K562 (cell line): ENCODE results near the gene ABCG1. TPM values are rescaled to one million over a fixed set of nuclear protein-coding genes. Genes with fewer than 3 reads are reported as not detected.

ENCODE experiments used
- ATAC-seq: fragments of 200-7000 bp; cut with Tn5 transposase; 3 replicates; pipeline ENCODE4 v1.9.1; 2020; ENCODE audit warnings: moderate library complexity
- BruUV-seq: library from RNA; stranded (reverse); fragments of 400-500 nt; replicated peaks from 2 replicates; lab custom pipeline; 2021; lab: Mats Ljungman, UMichigan
- CTCF ChIA-PET: fragments of 300-600 bp; formaldehyde crosslinking; extraction: SDS; loops from one replicate; lab custom pipeline; 2021; ENCODE audit warnings: low intra/inter-chr PET ratio; lab: Yijun Ruan, JAX
- POLR2A ChIA-PET: fragments of 300-600, 350-650 bp; sonication (Branson Sonifier 250); formaldehyde crosslinking; extraction: SDS; loops from one replicate; lab custom pipeline; 2021; ENCODE audit warnings: antibody characterized with exemption, inconsistent platforms; lab: Yijun Ruan, JAX
- DNase-seq, 4 experiments: peaks; one replicate each; pipeline versions ENCODE4 v3.0.0 to v3.0.0-alpha.2; 2011 to 2018; ENCODE audit warnings: low spot score in 3 of 4, mixed read lengths in 3 of 4; ENCODE audit errors: extremely low read depth in 1 of 4
- FAIRE-seq: peaks from 2 replicates; lab custom pipeline; 2011; peaks lifted over from hg19 to GRCh38; lab: Jason Lieb, UNC
- H2AFZ ChIP-seq: 2 replicates; pipeline ENCODE4 v1.6.0; 2011; ENCODE audit warnings: low read depth, low read length, control low read depth, inconsistent platforms
- H3K27ac ChIP-seq: fragments of 200-600 bp; 3 replicates; pipeline ENCODE4 v1.8.0; 2011; ENCODE audit warnings: low read depth, mild to moderate bottlenecking, control low read depth, inconsistent platforms, low read length, moderate library complexity, mixed read lengths; ENCODE audit errors: extremely low read depth
- H3K27me3 ChIP-seq, 2 experiments: fragments of 300-600 bp in 1 of 2; 2 replicates in 1 of 2; 3 replicates in 1 of 2; pipeline versions ENCODE4 v1.6.0 to v1.8.0; 2011; ENCODE audit warnings: inconsistent platforms in 2 of 2, low read length in 2 of 2, mild to moderate bottlenecking in 1 of 2, mixed read lengths in 1 of 2, moderate library complexity in 1 of 2; ENCODE audit not compliant: control insufficient read depth in 2 of 2, insufficient read depth in 2 of 2
- H3K36me3 ChIP-seq: fragments of 300-600 bp; 3 replicates; pipeline ENCODE4 v1.8.0; 2011; ENCODE audit warnings: mild to moderate bottlenecking, low read length, inconsistent platforms; ENCODE audit not compliant: control insufficient read depth, insufficient read depth
- H3K4me1 ChIP-seq, 2 experiments: fragments of 200-600 bp in 1 of 2; replicated peaks in 1 of 2; 2 replicates in 1 of 2; 3 replicates in 1 of 2; pipeline versions ENCODE4 v1.5.1 to v1.8.0; 2011; ENCODE audit warnings: inconsistent platforms in 2 of 2, low read length in 2 of 2, mild to moderate bottlenecking in 1 of 2, mixed read lengths in 1 of 2, moderate library complexity in 1 of 2; ENCODE audit not compliant: control insufficient read depth in 2 of 2, insufficient read depth in 2 of 2
- H3K4me2 ChIP-seq: 2 replicates; pipeline ENCODE4 v1.6.1; 2011; ENCODE audit warnings: low read length, control low read depth, inconsistent platforms, mixed read lengths; ENCODE audit not compliant: insufficient read depth
- H3K4me3 ChIP-seq: fragments of 200-600 bp; sonication (generic), shearing (Covaris generic); 2 replicates; pipeline ENCODE4 v1.5.1; 2016; ENCODE audit warnings: control low read depth, inconsistent platforms
- H3K79me2 ChIP-seq: fragments of 200-600 bp; 3 replicates; pipeline ENCODE4 v1.8.0; 2011; ENCODE audit warnings: low read length, inconsistent platforms; ENCODE audit not compliant: control insufficient read depth, insufficient read depth
- H3K9ac ChIP-seq, 2 experiments: 2 replicates each; pipeline versions ENCODE4 v1.6.0 to v1.6.1; 2011; ENCODE audit warnings: low read depth in 2 of 2, low read length in 2 of 2, control low read depth in 1 of 2, inconsistent platforms in 1 of 2, mild to moderate bottlenecking in 1 of 2, mixed read lengths in 1 of 2; ENCODE audit not compliant: insufficient read depth in 1 of 2
- H3K9me1 ChIP-seq: one replicate; pipeline ENCODE4 v1.6.0; 2011; ENCODE audit warnings: inconsistent platforms, mild to moderate bottlenecking, low read length, moderate library complexity; ENCODE audit not compliant: control insufficient read depth, insufficient read depth
- H3K9me3 ChIP-seq: replicated peaks from 2 replicates; pipeline ENCODE4 v1.5.1; 2011; ENCODE audit warnings: low read depth, low read length, inconsistent platforms; ENCODE audit not compliant: control insufficient read depth, insufficient read depth
- H4K20me1 ChIP-seq: replicated peaks from 2 replicates; pipeline ENCODE4 v1.6.1; 2011; ENCODE audit warnings: low read length, inconsistent platforms, mixed read lengths; ENCODE audit not compliant: control insufficient read depth, insufficient read depth
- CBFA2T2 ChIP-seq: fragments of 450-650 bp; conservative IDR thresholded peaks from 2 replicates; pipeline ENCODE4 v1.6.1; 2017; ENCODE audit warnings: mild to moderate bottlenecking
- CC2D1A ChIP-seq: fragments of 450-650 bp; IDR thresholded peaks from 2 replicates; pipeline ENCODE4 v1.6.1; 2017; ENCODE audit warnings: mild to moderate bottlenecking
- CHD2 ChIP-seq: IDR thresholded peaks from 2 replicates; pipeline ENCODE4 v1.6.1; 2011; ENCODE audit warnings: low read depth, low read length
- FOXM1 ChIP-seq, 2 experiments: fragments of 450-650 bp in 1 of 2; sonication (generic) in 1 of 2; formaldehyde crosslinking in 1 of 2; IDR thresholded peaks; 2 replicates each; pipeline versions ENCODE4 v1.6.1 to v1.9.0; 2017 to 2022; ENCODE audit warnings: low read depth in 2 of 2, mild to moderate bottlenecking in 2 of 2, missing genetic modification reagents in 1 of 2, moderate library complexity in 1 of 2
- HCFC1 ChIP-seq: IDR thresholded peaks from 2 replicates; pipeline ENCODE4 v1.6.1; 2012; ENCODE audit warnings: low read depth, low read length, improper control_type of control experiment
- SAP30 ChIP-seq: fragments of 200-600 bp; sonication (generic); IDR thresholded peaks from 2 replicates; pipeline ENCODE4 v1.6.1; 2012; ENCODE audit warnings: borderline replicate concordance, low read depth, mild to moderate bottlenecking, moderate library complexity, low read length, control low read depth, inconsistent platforms; ENCODE audit not compliant: insufficient read depth, poor library complexity, severe bottlenecking
- ZBTB40 ChIP-seq, 2 experiments: fragments of 450-650 bp in 1 of 2; sonication (generic) in 1 of 2; formaldehyde crosslinking in 1 of 2; IDR thresholded peaks; 2 replicates each; pipeline versions ENCODE4 v1.7.1 to v1.9.0; 2016 to 2022; ENCODE audit warnings: inconsistent platforms in 1 of 2, mild to moderate bottlenecking in 1 of 2, missing genetic modification reagents in 1 of 2
- ZBTB8A ChIP-seq: fragments of 450-650 bp; IDR thresholded peaks from 2 replicates; pipeline ENCODE4 v1.6.1; 2018; ENCODE audit warnings: mild to moderate bottlenecking, moderate library complexity; ENCODE audit not compliant: partially characterized antibody
- ZNF707 ChIP-seq: fragments of 250-450 bp; sonication (Bioruptor Pico); conservative IDR thresholded peaks from 2 replicates; pipeline ENCODE4 v1.8.0; 2022; ENCODE audit warnings: inconsistent platforms, mild to moderate bottlenecking, moderate library complexity
- ZZZ3 ChIP-seq: fragments of 450-650 bp; IDR thresholded peaks from 2 replicates; pipeline ENCODE4 v1.6.1; 2016; ENCODE audit warnings: antibody characterized with exemption, mild to moderate bottlenecking, moderate library complexity
- WGBS: fragments of 100-300 bp; shearing (Covaris generic); methylation state at CpG from one replicate; pipeline ENCODE4 v1.1.6; 2016; ENCODE audit warnings: low coverage, mixed read lengths; ENCODE audit not compliant: insufficient coverage; ENCODE audit errors: missing lambda C conversion rate; 5-methylcytosine and 5-hydroxymethylcytosine counted together
- in situ Hi-C: fragments of 300-500 bp; cut with MboI; formaldehyde crosslinking; loops from 4 replicates; pipeline ENCODE4 v1.15.0; 2018; ENCODE audit warnings: inconsistent platforms, mixed read lengths
- intact Hi-C: fragments of 100-400 bp; cut with micrococcal nuclease; formaldehyde crosslinking; loops from 2 replicates; pipeline ENCODE4 v1.14.2; 2022
- polyA plus RNA-seq, 8 experiments: library from polyadenylated mRNA; depleted of rRNA in 4 of 8; stranded (reverse) in 5 of 8; unstranded in 3 of 8; fragments of >200 nt; fragmentation: Nextera tagmentation in 2 of 8; fragmentation: Illumina TruSeq in 1 of 8; extraction: Ambion mirVana in 2 of 8; extraction: Trizol in 1 of 8; gene quantifications; 2 replicates each; pipeline versions ENCODE4 v1.2.1 to v1.2.3, GENCODE V29; 2011 to 2014; ENCODE audit warnings: inconsistent platforms in 1 of 8, missing spikeins in 1 of 8
- total RNA-seq, 7 experiments: library from RNA; depleted of rRNA in 6 of 7; stranded (reverse); fragments of >200 nt in 6 of 7; fragmentation: Illumina TruSeq in 2 of 7; extraction: Trizol in 2 of 7; gene quantifications; 2 replicates each; pipeline versions ENCODE4 v1.2.1 to v1.2.3, GENCODE V29; 2011 to 2021; ENCODE audit warnings: low replicate concordance in 1 of 7
- TF ChIP-seq, protein P1 (sequence below): fragments of 250-450 bp; sonication (Bioruptor Pico); IDR thresholded peaks from 2 replicates; pipeline ENCODE4 v1.8.0; 2021; ENCODE audit warnings: borderline replicate concordance, mild to moderate bottlenecking, moderate library complexity; ENCODE audit not compliant: poor library complexity, severe bottlenecking
- TF ChIP-seq, protein P2 (sequence below): sonication (generic); formaldehyde crosslinking; IDR thresholded peaks from 2 replicates; pipeline ENCODE4 v1.5.0; 2020; ENCODE audit warnings: missing genetic modification reagents

The ABCG1 gene
- total and polyA plus RNA-seq, 9 of the 15 experiments (the other 6 are each of a cell fraction or from before 2014, with no cell fraction given): 0.04 to 0.09 TPM; not detected in 7

GRCh38 chr21:42302794-42303193, 83.9 kb downstream of the ABCG1 start:
- intact Hi-C loops: no loop called here
- Histone ChIP-seq H3K4me2 (no peak overlapping the region), H3K4me1 (peaks cover 0 to 7% of the 10 kb centered on the region in 2 experiments; a peak in 1 of 5 replicates), H3K79me2 (no peaks in the 10 kb centered on the region), H3K27me3 (peaks cover 45 to 78% of the 10 kb centered on the region in 2 experiments), H4K20me1 (peaks cover 12% of the 10 kb centered on the region; the same call in 1 of the 2 replicates), H3K27ac (no peak overlapping the region), H3K9ac (no peak overlapping the region), H3K9me1 (peaks cover 3% of the 10 kb centered on the region), H3K9me3 (no peaks in the 10 kb centered on the region), H3K4me3 (no peak overlapping the region), H2AFZ (no peak overlapping the region), H3K36me3 (no peaks in the 10 kb centered on the region)
- no TSS peak for BruUV-seq
- POLR2A ChIA-PET: no interaction called here
- FAIRE-seq (no peak), ATAC-seq (no peak), DNase-seq (no peak)
- in situ Hi-C loops: no loop called here
- WGBS: 0% methylated on average over 7 of the region's 7 CpGs
- CTCF ChIA-PET: no interaction called here
- TF ChIP-seq, protein P1, sequence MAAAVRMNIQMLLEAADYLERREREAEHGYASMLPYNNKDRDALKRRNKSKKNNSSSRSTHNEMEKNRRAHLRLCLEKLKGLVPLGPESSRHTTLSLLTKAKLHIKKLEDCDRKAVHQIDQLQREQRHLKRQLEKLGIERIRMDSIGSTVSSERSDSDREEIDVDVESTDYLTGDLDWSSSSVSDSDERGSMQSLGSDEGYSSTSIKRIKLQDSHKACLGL: no peak
- no peak for TF ChIP-seq FOXM1 (IDR thresholded peaks at IDR 0.05; ENCODE audit: low read depth)
- TF ChIP-seq FOXM1 (CRISPR knock-in tag; IDR thresholded peaks at IDR 0.05; ENCODE audit: low read depth): no peak
- no peak for TF ChIP-seq SAP30
- TF ChIP-seq ZNF707: no peak
- TF ChIP-seq CBFA2T2: no peak
- TF ChIP-seq, protein P2, sequence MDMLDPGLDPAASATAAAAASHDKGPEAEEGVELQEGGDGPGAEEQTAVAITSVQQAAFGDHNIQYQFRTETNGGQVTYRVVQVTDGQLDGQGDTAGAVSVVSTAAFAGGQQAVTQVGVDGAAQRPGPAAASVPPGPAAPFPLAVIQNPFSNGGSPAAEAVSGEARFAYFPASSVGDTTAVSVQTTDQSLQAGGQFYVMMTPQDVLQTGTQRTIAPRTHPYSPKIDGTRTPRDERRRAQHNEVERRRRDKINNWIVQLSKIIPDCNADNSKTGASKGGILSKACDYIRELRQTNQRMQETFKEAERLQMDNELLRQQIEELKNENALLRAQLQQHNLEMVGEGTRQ (CRISPR knock-in tag): no peak
- TF ChIP-seq ZBTB8A: no peak
- no peak for TF ChIP-seq ZZZ3
- TF ChIP-seq HCFC1: no peak
- TF ChIP-seq CC2D1A: no peak
- no peak for TF ChIP-seq ZBTB40 (IDR thresholded peaks at IDR 0.05)
- TF ChIP-seq ZBTB40 (CRISPR knock-in tag; IDR thresholded peaks at IDR 0.05): no peak
- no peak for TF ChIP-seq CHD2
